ENCODE measurements around the gene RIMS1.

DNA sequence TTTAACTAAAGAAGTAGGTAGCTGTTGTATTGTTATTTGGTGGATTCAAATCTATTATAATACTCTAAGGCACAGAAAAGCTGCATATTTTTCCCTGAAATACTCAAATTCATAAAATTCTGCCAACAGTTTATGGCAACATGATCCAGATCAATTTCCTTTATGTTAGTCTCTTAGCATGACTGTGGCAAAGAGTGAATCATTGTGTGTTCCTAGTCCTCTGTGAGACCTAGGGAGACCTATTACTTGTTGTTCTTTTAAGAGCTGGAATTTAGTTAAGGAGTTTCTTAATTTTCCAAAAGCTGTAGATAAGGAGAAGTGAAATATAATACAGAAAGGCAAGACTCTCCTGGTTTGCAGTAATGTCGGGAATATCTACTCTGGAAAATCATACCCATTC, 149.6 kb downstream of the RIMS1 start:
- TF ChIP-seq, protein P1, sequence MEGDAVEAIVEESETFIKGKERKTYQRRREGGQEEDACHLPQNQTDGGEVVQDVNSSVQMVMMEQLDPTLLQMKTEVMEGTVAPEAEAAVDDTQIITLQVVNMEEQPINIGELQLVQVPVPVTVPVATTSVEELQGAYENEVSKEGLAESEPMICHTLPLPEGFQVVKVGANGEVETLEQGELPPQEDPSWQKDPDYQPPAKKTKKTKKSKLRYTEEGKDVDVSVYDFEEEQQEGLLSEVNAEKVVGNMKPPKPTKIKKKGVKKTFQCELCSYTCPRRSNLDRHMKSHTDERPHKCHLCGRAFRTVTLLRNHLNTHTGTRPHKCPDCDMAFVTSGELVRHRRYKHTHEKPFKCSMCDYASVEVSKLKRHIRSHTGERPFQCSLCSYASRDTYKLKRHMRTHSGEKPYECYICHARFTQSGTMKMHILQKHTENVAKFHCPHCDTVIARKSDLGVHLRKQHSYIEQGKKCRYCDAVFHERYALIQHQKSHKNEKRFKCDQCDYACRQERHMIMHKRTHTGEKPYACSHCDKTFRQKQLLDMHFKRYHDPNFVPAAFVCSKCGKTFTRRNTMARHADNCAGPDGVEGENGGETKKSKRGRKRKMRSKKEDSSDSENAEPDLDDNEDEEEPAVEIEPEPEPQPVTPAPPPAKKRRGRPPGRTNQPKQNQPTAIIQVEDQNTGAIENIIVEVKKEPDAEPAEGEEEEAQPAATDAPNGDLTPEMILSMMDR (IDR thresholded peaks at IDR 0.05), result no peak
- no peak for TF ChIP-seq ZFX (IDR thresholded peaks at IDR 0.05; ENCODE audit: borderline replicate concordance)
